ENCODE measurements around the gene TOM1L2.
A peak's percentile ranks its signal among the peaks of the same experiment; 100 is the strongest.

Gene TOM1L2

GRCh38 chr17:17827826-17828621 is 144.2 kb downstream of the TOM1L2 start:
- DNase-seq, result no peak

- no peak for DNase-seq
Observed at GRCh38 chr17:17826942-17827785, 145.0 kb downstream of the TOM1L2 start.

- no peak for DNase-seq
Observed at GRCh38 chr17:17826342-17826713, 145.9 kb downstream of the TOM1L2 start.

DNA sequence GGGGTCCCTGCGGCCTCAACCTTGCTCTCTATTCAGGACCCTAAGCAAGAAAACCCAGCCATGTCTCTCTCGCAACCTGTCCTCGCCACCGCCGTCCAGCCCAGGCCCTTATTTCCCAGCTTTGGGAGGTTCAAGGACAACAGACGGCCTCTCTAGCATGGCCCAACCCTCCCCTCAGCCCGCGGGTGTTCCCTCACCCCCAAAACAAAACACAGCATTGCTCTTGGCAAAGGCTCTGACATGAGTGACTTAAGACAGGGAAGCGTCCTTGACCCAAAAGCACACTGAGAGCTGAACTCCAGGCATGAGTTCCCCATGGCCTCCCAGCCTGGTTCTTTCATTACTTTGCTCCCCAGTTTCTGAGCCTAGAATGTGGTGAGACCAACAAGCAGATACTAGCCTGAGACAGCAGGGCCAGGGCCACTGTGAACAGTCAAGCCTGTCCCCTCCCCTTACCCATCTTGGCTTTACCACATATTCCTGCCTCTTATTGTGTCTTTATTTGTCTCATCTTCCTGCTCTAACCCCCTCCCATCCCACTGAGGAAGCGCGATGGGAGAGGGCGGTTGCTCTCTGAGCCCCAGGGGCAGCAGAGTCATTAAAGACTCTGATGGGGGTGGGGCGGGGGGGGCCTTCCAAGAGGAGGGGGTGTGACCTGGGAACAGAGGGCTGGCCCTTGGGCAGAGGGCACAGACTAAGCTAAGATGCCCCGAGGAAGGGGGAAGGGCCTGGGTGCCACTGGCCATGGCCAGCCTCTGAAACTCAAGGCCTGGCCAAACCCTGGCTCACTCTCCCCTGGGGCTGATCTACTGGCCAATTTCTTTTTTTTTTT is 147.2 kb downstream of the TOM1L2 start:
- DNase-seq, result no peak

GRCh38 chr17:17824119-17824782 is 147.9 kb downstream of the TOM1L2 start:
- DNase-seq, result no peak

- peak; percentile 67 for DNase-seq
Observed at GRCh38 chr17:17823433-17824118, 148.6 kb downstream of the TOM1L2 start.

- no peak for DNase-seq
Observed at GRCh38 chr17:17822616-17823015, 149.6 kb downstream of the TOM1L2 start.

- no peak for DNase-seq
Observed at GRCh38 chr17:17822189-17822588, 150.0 kb downstream of the TOM1L2 start.

DNA sequence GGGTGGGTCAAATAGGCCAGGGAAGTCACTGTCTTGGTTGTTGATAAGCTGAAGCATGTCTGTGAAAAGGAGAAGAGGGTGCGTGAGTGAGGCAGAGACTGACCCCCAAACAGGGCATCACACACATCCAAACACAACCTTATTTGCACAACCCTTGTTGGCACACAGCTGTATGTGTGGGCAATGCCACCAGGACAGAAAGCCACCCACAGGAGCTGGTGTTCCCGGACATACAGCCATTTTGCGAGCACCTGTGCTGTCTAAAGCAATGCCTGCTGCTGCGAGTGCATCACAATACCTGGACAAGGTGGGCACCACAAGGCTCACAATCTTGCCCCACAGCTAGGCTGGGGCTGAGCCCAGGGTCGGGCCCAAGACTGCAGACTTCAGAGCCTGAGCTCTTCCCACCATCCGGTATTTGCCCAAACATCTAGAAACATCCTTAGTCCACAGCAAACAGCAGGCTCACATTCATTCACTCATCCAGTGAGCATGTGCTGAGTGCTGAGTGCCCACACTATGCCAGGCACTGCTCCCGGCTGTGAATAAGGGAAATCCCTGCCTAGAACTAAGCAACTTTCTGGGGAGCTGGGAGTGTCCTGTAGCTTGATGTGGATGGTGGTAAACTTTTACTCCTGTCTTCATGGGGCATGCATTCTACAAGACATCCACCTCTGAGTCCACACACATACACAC is 151.6 kb downstream of the TOM1L2 start:
- DNase-seq, result no peak

GRCh38 chr17:17820046-17820445 is 152.2 kb downstream of the TOM1L2 start:
- no peak for DNase-seq

DNA sequence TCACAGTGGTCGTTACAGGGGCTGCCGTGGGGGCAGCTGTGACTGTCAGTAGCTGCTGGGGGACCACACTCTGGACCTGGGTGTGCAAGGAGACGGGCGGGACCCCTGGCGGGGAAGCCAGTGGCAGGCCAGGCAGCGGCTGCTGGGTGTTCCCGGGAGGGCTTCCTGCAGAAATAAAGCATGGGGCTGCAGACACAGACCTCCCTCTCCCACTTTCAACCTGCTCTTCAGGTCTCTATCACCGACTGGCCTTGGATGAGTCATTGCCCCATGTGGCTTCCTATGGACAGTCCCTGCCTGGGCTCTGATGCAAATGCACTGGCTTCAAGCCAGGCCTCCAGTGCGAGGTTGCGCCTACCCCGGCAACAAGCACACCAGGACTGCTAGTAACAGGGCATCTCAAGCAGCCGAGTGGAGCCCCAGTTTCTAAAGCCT is 152.6 kb downstream of the TOM1L2 start:
- DNase-seq, result peak; percentile 61

DNA sequence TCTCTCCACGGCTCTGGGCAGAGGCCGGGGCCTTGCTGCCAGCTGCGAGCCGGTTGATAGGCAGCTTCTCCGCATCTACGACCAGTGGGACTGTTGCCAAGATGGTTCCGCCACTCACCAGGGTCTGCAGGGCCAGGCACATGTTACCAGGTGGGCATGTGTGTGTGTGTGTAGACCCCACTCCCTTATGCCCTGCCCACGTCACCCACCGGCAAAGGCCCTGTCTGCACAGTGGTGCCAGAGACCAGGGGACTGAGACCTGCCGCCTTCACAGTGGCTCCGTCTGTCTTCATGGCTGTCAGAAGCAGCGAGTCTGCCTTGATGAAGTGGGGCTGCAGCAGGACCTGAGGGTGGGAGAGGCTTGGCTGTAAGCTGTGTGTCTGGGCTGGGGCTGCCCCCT is 153.1 kb downstream of the TOM1L2 start:
- DNase-seq, result no peak

GRCh38 chr17:17818088-17818526 is 154.1 kb downstream of the TOM1L2 start:
- no peak for DNase-seq

DNA sequence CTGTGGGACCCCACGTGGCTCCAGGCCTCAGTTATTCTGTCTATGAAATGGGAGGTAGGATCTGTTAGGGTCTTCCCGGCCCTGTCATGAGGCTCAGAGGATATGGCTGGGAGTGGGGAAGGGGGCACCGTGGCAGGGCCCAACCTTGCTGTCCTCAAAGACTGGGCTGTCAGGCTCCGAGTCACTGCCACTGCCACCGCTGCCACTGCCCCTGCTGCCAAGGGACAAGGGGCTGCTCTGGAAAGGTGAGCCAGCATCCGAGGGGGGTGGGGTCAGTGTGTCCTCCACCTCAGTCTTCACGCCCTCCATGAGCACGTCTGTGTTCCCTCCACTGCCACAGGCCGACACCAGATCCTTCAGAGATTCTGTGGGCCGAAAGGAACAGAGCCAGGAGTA is 154.7 kb downstream of the TOM1L2 start:
- no peak for DNase-seq

GRCh38 chr17:17816831-17817551 is 155.2 kb downstream of the TOM1L2 start:
- no peak for DNase-seq

DNA sequence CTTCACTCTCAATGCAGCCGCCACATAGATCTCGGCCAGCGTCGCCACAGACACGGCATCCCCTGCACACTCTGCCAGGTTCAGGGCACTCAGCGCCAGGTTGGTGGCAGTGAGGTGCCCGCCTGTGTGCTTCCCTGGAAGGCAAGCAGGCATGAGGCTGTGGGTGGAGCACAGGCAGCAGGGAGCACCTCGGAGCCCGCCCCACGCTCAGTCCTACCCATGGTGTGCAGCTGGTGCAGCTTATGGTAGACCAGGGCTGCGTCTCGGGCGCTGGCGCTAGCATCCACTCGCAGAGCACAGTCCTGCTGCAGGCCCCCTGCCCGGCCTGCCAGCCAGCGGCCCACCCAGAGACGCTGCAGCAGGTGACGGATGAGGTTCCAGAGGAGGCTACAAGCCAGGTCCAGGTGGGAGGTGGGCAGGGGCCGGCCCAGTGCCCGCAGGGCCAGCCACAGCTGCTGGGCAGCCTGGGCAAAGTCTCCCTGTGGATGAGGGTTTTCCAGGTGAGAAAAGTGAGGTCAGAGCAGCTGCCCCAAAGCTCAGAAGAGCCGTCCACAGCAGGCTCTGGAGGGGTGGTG is 155.9 kb downstream of the TOM1L2 start:
- DNase-seq, result no peak

DNA sequence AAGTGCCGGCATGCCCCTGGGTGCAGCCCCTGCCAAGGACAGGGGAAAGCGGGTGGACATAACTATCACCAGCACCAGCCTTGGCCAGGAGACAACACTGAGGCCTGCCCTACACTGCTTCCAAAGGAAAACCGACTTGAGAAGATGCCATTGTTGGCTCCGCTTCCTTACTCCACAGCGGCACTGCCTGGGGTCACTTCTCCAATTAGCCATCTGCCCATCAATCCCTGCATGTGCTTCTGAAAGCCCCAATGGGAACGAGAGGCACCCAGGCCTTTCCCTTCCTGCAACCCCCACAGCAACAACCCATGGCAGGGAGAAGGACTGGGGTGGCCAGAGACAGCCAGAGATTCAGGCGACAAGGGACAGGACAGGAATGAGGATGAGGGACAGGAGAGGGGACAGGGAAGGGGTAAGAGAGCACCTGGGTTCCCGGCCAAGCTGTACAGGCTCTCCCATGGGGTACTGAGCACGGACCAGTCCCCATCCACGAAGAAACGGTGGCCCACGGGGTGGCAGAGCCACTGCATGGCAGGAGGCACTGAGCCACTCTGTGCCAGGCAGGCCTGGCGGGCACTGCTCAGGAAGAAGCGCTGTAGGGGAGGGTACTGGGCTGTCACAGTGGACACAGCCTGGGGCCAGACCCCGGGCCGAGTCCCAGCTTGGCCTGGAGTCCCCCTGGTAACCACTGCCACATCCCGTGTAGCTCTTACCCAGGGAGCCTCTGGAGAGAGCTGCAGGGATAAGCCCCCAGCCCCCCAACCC is 156.6 kb downstream of the TOM1L2 start:
- no peak for DNase-seq

GRCh38 chr17:17815062-17815406 is 157.2 kb downstream of the TOM1L2 start:
- no peak for DNase-seq

Measured in stimulated activated CD4-positive, alpha-beta T cell treated with anti-CD3 and anti-CD28 coated beads, Interleukin-12 subunit alpha, Interleukin-12 subunit beta, amount 100 ng/mL, for 4 hours (primary cell).